ENCODE results near the gene MYCBP2.

DNA sequence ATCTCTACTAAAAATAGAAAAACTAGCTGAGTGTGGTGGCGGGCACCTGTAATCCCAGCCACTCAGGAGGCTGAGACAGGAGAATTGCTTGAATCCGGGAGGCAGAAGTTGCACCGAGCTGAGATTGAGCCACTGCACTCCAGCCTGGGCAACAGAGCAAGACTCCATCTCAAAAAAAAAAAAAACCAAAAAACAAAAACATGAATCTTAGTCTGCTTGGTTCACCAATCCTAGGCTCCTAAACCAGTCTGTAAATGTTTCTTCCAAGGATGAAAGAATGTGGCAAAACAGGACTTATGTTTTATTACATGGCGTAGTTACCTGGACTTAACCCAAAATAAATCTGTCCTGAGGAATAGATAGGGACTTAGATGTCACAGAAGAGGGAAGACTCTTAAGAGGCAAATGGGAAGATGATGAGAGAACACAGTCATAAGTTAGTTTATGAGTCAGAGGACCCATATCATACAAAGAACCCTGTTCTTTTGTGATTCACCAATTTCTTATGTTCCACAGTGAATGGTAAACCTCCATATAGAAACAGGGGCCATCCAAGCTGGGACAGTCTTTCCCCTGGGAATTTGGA, 293.1 kb downstream of the MYCBP2 start:
- TF ChIP-seq, protein P1, sequence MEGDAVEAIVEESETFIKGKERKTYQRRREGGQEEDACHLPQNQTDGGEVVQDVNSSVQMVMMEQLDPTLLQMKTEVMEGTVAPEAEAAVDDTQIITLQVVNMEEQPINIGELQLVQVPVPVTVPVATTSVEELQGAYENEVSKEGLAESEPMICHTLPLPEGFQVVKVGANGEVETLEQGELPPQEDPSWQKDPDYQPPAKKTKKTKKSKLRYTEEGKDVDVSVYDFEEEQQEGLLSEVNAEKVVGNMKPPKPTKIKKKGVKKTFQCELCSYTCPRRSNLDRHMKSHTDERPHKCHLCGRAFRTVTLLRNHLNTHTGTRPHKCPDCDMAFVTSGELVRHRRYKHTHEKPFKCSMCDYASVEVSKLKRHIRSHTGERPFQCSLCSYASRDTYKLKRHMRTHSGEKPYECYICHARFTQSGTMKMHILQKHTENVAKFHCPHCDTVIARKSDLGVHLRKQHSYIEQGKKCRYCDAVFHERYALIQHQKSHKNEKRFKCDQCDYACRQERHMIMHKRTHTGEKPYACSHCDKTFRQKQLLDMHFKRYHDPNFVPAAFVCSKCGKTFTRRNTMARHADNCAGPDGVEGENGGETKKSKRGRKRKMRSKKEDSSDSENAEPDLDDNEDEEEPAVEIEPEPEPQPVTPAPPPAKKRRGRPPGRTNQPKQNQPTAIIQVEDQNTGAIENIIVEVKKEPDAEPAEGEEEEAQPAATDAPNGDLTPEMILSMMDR (IDR thresholded peaks at IDR 0.05 in 8 of 11, conservative IDR thresholded peaks at IDR 0.05 in 3 of 11) = no peak
- TF ChIP-seq POLR2A (IDR thresholded peaks at IDR 0.05) = no peak
